HepG2 (cell line): Measurements from ENCODE around the gene ZNF524. TPM values are rescaled to one million over a fixed set of nuclear protein-coding genes. Genes with fewer than 3 reads are reported as not detected.
A peak's percentile ranks its signal among the peaks of the same experiment; 100 is the strongest.

Source experiments
- AKAP8 ChIP-seq: sonication (generic); formaldehyde crosslinking; IDR thresholded peaks from 2 replicates; pipeline ENCODE4 v1.5.1; 2020; ENCODE audit warnings: mild to moderate bottlenecking, missing genetic modification reagents
- ARID2 ChIP-seq: sonication (generic); formaldehyde crosslinking; IDR thresholded peaks from 2 replicates; pipeline ENCODE4 v1.8.1; 2022; ENCODE audit warnings: mild to moderate bottlenecking, missing genetic modification reagents, borderline replicate concordance
- ETV5 ChIP-seq: IDR thresholded peaks from 2 replicates; pipeline ENCODE4 v1.6.1; 2018; ENCODE audit warnings: missing biosample characterization, missing genetic modification reagents, inconsistent platforms, borderline replicate concordance
- HNRNPH1 ChIP-seq: fragments of 200-400 bp; formaldehyde crosslinking; optimal IDR thresholded peaks from 2 replicates; pipeline ENCODE3; 2017; ENCODE audit warnings: mild to moderate bottlenecking, low read depth, low read length
- ISX ChIP-seq: sonication (generic); formaldehyde crosslinking; conservative IDR thresholded peaks from 2 replicates; pipeline ENCODE4 v1.5.0; 2020; ENCODE audit warnings: missing genetic modification reagents
- NFRKB ChIP-seq: fragments of 450-650 bp; IDR thresholded peaks from 2 replicates; pipeline ENCODE4 v1.6.1; 2017
- TCF12 ChIP-seq, 2 experiments: fragments of 450-650 bp in 1 of 2; sonication (generic) in 1 of 2; formaldehyde crosslinking in 1 of 2; IDR thresholded peaks; 2 replicates each; pipeline versions ENCODE4 v1.6.1 to v1.8.0; 2017 to 2022; ENCODE audit warnings: antibody characterized with exemption in 1 of 2, mild to moderate bottlenecking in 1 of 2, missing genetic modification reagents in 1 of 2, moderate library complexity in 1 of 2
- ZNF501 ChIP-seq: sonication (generic); formaldehyde crosslinking; IDR thresholded peaks from 2 replicates; pipeline ENCODE4 v1.5.1; 2020; ENCODE audit warnings: mild to moderate bottlenecking, moderate library complexity, missing genetic modification reagents
- ZNF713 ChIP-seq: sonication (generic); formaldehyde crosslinking; IDR thresholded peaks from 2 replicates; pipeline ENCODE4 v1.4.0; 2020; ENCODE audit warnings: mild to moderate bottlenecking, missing genetic modification reagents
- ZSCAN21 ChIP-seq: sonication (generic); formaldehyde crosslinking; IDR thresholded peaks from 2 replicates; pipeline ENCODE4 v1.8.0; 2022; ENCODE audit warnings: mild to moderate bottlenecking, missing genetic modification reagents, moderate library complexity, borderline replicate concordance
- ZSCAN22 ChIP-seq: sonication (generic); formaldehyde crosslinking; IDR thresholded peaks from 2 replicates; pipeline ENCODE4 v1.4.0; 2020; ENCODE audit warnings: mild to moderate bottlenecking, missing genetic modification reagents
- polyA plus RNA-seq, 8 experiments: library from polyadenylated mRNA; depleted of rRNA in 3 of 8; stranded (reverse) in 7 of 8; unstranded in 1 of 8; fragments of >200 nt; fragmentation: Illumina TruSeq in 4 of 8; extraction: Trizol in 4 of 8; gene quantifications; 2 replicates each; pipeline versions ENCODE4 v1.2.1 to v1.2.3, GENCODE V29; 2011 to 2016; ENCODE audit warnings: low read depth in 4 of 8, missing spikeins in 1 of 8, mixed read lengths in 1 of 8; ENCODE audit not compliant: insufficient read depth in 1 of 8
- total RNA-seq, 5 experiments: library from RNA; depleted of rRNA; stranded (reverse); fragments of >200 nt; fragmentation: Illumina TruSeq; extraction: Trizol; gene quantifications; 2 replicates each; pipeline ENCODE4 v1.2.3, GENCODE V29; 2016; ENCODE audit warnings: low read depth in 1 of 5
- TF ChIP-seq, protein P1 (sequence below): IDR thresholded peaks from 2 replicates; pipeline ENCODE4 v1.6.1; 2016; ENCODE audit warnings: mild to moderate bottlenecking
- TF ChIP-seq, protein P2 (sequence below): sonication (generic); formaldehyde crosslinking; IDR thresholded peaks from 2 replicates; pipeline ENCODE4 v1.5.1; 2020; ENCODE audit warnings: mild to moderate bottlenecking, missing genetic modification reagents, moderate library complexity
- TF ChIP-seq, protein P3 (sequence below): sonication (generic); formaldehyde crosslinking; IDR thresholded peaks from 2 replicates; pipeline ENCODE4 v1.8.0; 2022; ENCODE audit warnings: missing genetic modification reagents, low read depth, mild to moderate bottlenecking, borderline replicate concordance
- TF ChIP-seq, protein P4 (sequence below): sonication (generic); formaldehyde crosslinking; IDR thresholded peaks from 2 replicates; pipeline ENCODE4 v1.8.0; 2022; ENCODE audit warnings: mild to moderate bottlenecking, missing genetic modification reagents
- TF ChIP-seq, protein P5 (sequence below): sonication (generic); formaldehyde crosslinking; IDR thresholded peaks from 2 replicates; pipeline ENCODE4 v1.8.0; 2022; ENCODE audit warnings: mild to moderate bottlenecking, missing genetic modification reagents, borderline replicate concordance
- TF ChIP-seq, protein P6 (sequence below): IDR thresholded peaks from 2 replicates; pipeline ENCODE4 v1.4.0; 2020; ENCODE audit warnings: mild to moderate bottlenecking, missing genetic modification reagents
- TF ChIP-seq, protein P7 (sequence below): sonication (generic); formaldehyde crosslinking; IDR thresholded peaks from 2 replicates; pipeline ENCODE4 v1.8.0; 2022; ENCODE audit warnings: mild to moderate bottlenecking, missing genetic modification reagents; ENCODE audit not compliant: insufficient replicate concordance

Gene ZNF524
- total and polyA plus RNA-seq, 2 of the 13 experiments (the other 11 are each of a cell fraction or from before 2014, with no cell fraction given), result 3.2 to 4.6 TPM

DNA sequence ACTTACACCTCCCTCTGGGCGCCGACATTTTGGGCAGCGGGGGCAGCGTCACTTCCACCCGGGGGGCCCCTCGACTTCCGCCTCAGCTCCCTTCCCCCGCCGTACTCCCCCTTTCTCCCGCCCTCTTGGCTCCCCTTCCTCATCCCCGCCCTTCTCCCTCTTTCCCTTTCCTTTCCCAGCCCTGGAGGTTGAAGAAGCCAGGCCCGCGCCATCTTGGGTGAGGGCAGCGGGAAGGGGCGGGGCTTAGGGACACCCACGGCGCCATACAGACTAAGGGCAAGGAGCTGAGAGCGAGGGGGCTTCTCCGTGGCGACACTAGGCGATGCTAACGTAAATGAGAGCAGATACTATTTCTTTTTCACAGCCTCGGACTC, 633 bp upstream of the ZNF524 start, which contains the start of gene FIZ1 (continued):
- TF ChIP-seq, protein P1, sequence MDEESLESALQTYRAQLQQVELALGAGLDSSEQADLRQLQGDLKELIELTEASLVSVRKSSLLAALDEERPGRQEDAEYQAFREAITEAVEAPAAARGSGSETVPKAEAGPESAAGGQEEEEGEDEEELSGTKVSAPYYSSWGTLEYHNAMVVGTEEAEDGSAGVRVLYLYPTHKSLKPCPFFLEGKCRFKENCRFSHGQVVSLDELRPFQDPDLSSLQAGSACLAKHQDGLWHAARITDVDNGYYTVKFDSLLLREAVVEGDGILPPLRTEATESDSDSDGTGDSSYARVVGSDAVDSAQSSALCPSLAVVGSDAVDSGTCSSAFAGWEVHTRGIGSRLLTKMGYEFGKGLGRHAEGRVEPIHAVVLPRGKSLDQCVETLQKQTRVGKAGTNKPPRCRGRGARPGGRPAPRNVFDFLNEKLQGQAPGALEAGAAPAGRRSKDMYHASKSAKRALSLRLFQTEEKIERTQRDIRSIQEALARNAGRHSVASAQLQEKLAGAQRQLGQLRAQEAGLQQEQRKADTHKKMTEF (CRISPR knock-in tag), result peak; percentile 84
- TF ChIP-seq TCF12 (IDR thresholded peaks at IDR 0.05), result no peak
- TF ChIP-seq TCF12 (CRISPR knock-in tag; IDR thresholded peaks at IDR 0.05), result no peak
- TF ChIP-seq ETV5, result no peak; the same call in 1 of the 2 replicates
- TF ChIP-seq AKAP8, result no peak
- no peak for TF ChIP-seq HNRNPH1
- TF ChIP-seq, protein P2, sequence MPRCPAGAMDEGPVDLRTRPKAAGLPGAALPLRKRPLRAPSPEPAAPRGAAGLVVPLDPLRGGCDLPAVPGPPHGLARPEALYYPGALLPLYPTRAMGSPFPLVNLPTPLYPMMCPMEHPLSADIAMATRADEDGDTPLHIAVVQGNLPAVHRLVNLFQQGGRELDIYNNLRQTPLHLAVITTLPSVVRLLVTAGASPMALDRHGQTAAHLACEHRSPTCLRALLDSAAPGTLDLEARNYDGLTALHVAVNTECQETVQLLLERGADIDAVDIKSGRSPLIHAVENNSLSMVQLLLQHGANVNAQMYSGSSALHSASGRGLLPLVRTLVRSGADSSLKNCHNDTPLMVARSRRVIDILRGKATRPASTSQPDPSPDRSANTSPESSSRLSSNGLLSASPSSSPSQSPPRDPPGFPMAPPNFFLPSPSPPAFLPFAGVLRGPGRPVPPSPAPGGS (CRISPR knock-in tag), result no peak; the same call in 1 of the 2 replicates
- TF ChIP-seq, protein P3, sequence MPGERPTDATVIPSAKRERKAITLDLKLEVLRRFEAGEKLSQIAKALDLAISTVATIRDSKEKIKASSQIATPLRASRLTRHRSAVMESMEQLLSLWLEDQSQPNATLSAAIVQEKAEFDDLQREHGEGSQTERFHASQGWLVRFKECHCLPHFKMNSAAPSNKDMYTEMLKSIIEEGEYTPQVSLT (CRISPR knock-in tag), result no peak
- no peak for TF ChIP-seq ZSCAN22 (CRISPR knock-in tag)
- TF ChIP-seq ARID2, result no peak
- TF ChIP-seq, protein P4, sequence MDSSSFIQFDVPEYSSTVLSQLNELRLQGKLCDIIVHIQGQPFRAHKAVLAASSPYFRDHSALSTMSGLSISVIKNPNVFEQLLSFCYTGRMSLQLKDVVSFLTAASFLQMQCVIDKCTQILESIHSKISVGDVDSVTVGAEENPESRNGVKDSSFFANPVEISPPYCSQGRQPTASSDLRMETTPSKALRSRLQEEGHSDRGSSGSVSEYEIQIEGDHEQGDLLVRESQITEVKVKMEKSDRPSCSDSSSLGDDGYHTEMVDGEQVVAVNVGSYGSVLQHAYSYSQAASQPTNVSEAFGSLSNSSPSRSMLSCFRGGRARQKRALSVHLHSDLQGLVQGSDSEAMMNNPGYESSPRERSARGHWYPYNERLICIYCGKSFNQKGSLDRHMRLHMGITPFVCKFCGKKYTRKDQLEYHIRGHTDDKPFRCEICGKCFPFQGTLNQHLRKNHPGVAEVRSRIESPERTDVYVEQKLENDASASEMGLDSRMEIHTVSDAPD, result no peak
- TF ChIP-seq, protein P5, sequence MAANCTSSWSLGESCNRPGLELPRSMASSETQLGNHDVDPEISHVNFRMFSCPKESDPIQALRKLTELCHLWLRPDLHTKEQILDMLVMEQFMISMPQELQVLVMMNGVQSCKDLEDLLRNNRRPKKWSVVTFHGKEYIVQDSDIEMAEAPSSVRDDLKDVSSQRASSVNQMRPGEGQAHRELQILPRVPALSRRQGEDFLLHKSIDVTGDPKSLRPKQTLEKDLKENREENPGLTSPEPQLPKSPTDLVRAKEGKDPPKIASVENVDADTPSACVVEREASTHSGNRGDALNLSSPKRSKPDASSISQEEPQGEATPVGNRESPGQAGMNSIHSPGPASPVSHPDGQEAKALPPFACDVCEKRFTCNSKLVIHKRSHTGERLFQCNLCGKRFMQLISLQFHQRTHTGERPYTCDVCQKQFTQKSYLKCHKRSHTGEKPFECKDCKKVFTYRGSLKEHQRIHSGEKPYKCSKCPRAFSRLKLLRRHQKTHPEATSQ (CRISPR knock-in tag), result no peak
- TF ChIP-seq ZNF713 (CRISPR knock-in tag), result no peak
- no peak for TF ChIP-seq ZSCAN21 (CRISPR knock-in tag)
- TF ChIP-seq, protein P6, sequence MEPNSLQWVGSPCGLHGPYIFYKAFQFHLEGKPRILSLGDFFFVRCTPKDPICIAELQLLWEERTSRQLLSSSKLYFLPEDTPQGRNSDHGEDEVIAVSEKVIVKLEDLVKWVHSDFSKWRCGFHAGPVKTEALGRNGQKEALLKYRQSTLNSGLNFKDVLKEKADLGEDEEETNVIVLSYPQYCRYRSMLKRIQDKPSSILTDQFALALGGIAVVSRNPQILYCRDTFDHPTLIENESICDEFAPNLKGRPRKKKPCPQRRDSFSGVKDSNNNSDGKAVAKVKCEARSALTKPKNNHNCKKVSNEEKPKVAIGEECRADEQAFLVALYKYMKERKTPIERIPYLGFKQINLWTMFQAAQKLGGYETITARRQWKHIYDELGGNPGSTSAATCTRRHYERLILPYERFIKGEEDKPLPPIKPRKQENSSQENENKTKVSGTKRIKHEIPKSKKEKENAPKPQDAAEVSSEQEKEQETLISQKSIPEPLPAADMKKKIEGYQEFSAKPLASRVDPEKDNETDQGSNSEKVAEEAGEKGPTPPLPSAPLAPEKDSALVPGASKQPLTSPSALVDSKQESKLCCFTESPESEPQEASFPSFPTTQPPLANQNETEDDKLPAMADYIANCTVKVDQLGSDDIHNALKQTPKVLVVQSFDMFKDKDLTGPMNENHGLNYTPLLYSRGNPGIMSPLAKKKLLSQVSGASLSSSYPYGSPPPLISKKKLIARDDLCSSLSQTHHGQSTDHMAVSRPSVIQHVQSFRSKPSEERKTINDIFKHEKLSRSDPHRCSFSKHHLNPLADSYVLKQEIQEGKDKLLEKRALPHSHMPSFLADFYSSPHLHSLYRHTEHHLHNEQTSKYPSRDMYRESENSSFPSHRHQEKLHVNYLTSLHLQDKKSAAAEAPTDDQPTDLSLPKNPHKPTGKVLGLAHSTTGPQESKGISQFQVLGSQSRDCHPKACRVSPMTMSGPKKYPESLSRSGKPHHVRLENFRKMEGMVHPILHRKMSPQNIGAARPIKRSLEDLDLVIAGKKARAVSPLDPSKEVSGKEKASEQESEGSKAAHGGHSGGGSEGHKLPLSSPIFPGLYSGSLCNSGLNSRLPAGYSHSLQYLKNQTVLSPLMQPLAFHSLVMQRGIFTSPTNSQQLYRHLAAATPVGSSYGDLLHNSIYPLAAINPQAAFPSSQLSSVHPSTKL (CRISPR knock-in tag), result no peak
- TF ChIP-seq ISX (CRISPR knock-in tag), result 0 out of 2 replicates have a peak, but pooled peaks have one; percentile 4
- TF ChIP-seq ZNF501 (CRISPR knock-in tag), result peak; percentile 89
- peak; percentile 66 for TF ChIP-seq NFRKB
- TF ChIP-seq, protein P7, sequence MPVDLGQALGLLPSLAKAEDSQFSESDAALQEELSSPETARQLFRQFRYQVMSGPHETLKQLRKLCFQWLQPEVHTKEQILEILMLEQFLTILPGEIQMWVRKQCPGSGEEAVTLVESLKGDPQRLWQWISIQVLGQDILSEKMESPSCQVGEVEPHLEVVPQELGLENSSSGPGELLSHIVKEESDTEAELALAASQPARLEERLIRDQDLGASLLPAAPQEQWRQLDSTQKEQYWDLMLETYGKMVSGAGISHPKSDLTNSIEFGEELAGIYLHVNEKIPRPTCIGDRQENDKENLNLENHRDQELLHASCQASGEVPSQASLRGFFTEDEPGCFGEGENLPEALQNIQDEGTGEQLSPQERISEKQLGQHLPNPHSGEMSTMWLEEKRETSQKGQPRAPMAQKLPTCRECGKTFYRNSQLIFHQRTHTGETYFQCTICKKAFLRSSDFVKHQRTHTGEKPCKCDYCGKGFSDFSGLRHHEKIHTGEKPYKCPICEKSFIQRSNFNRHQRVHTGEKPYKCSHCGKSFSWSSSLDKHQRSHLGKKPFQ (CRISPR knock-in tag), result no peak
